Measurements from ENCODE around the gene ADAMTS16.

The ADAMTS16 gene

GRCh38 chr5:5278201-5278814, 138.2 kb downstream of the ADAMTS16 start:
- no peak for DNase-seq (ENCODE audit: extremely low read depth, low read depth)
- no peak for TF ChIP-seq CTCF (IDR thresholded peaks at IDR 0.05; ENCODE audit: low read depth, low read length)

DNA sequence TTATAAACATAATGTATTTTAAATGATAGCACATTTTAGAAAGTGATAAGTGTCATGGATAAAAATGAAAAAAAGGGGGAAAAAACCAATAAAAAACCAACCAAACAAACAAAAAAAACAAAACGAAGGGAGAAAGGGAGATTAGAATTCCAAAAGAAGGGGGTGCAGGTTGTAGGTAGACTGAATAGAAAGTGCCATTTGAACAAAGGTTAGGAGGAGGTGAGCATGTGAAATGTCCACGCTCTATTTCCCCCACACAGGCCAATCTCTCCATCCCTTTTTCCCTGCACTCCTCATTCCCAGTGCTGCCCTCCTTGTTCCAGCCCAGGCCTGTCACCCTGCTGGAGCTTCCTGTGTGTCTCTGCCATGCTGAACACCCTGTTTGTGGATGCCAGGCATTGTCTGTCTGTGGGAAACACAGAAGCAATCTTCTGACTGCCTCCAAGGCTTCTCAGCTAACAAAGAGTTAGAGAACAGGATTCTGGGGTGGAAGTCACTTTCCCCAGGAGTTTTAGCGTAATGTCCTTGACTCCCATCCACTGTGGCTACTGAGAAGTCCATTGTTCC, 138.8 kb downstream of the ADAMTS16 start:
- DNase-seq (ENCODE audit: extremely low read depth, low read depth) = no peak
- TF ChIP-seq CTCF (IDR thresholded peaks at IDR 0.05; ENCODE audit: low read depth, low read length) = no peak

DNA sequence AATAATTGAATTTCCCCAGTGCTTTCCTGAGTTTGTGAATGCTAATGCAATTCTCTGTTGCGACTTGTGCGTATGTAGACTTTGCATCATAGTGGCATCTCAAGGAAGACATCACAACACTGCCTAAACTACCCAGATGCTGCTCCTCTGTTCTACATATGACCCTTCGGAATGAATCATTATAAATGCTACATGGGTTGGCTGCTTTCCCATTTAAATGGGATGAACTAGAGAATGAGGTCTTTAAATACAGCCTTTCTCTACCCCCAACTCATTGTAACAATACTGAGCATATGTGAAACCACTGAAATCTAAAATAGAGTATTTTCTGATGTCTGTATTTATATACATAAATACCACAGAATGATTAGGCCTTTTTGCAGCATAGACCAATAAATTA, 145.8 kb downstream of the ADAMTS16 start:
- DNase-seq (ENCODE audit: extremely low read depth, low read depth) = no peak
- TF ChIP-seq CTCF (IDR thresholded peaks at IDR 0.05; ENCODE audit: low read depth, low read length) = no peak

DNA sequence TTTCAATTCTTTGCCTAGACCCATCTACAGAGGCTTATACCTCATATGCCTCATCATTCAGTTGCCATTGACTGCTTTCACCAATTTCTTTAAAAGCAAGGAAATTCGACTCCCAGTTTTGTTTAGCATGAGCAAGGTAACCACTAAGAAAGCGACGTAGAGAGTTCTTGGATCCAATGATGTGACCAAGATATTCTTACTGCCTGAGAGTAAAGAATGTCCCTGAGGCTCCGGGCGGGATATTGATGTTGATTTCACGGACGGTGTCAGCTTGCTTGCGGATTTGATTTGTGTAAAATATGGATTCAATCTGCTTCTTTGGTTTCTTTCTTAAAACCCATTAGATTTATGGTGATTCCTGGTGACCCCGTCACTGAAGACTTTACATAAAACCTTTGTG, 147.3 kb downstream of the ADAMTS16 start:
- DNase-seq (ENCODE audit: extremely low read depth, low read depth) = no peak
- no peak for TF ChIP-seq CTCF (IDR thresholded peaks at IDR 0.05; ENCODE audit: low read depth, low read length)

GRCh38 chr5:5288201-5288600, 148.1 kb downstream of the ADAMTS16 start:
- DNase-seq (ENCODE audit: extremely low read depth, low read depth) = no peak
- TF ChIP-seq CTCF (IDR thresholded peaks at IDR 0.05; ENCODE audit: low read depth, low read length) = no peak

DNA sequence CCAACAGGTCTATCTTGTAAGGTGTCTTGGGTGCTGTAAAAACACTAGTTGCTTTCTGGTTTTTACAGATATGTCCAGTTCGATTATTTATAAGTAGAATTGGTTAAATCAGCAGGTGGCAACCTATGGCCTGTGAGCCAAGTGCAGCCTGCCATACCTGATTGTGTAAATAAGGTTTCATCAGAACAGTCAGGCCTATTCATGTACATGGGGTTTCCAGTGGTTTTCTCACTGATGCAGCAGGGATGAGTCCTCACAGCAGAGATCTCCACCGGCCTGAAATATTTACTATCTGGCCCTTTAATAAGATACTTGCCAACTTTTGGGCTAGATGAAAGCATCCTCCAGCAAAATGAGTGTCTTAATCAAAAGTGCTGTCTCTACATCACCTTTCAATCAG, 149.4 kb downstream of the ADAMTS16 start:
- TF ChIP-seq CTCF (IDR thresholded peaks at IDR 0.05; ENCODE audit: low read depth, low read length) = no peak
- no peak for DNase-seq (ENCODE audit: extremely low read depth, low read depth)

GRCh38 chr5:5290674-5291334, 150.7 kb downstream of the ADAMTS16 start:
- no peak for DNase-seq (ENCODE audit: extremely low read depth, low read depth)
- TF ChIP-seq CTCF (IDR thresholded peaks at IDR 0.05; ENCODE audit: low read depth, low read length) = no peak

Data from AG09319 (cell line).